Left renal cortex interstitium (tissue), 4 donors: Measurements from ENCODE around the gene CD7. TPM values are rescaled to one million over a fixed set of nuclear protein-coding genes. Genes with fewer than 3 reads are reported as not detected.

Experiments used
- DNase-seq, 4 donors: peaks; one replicate each; pipeline ENCODE4 v3.0.0-alpha.2; 2013; ENCODE audit warnings: low read depth in 4 of 4, low spot score in 2 of 4, missing footprints in 1 of 4
- polyA plus RNA-seq, 4 donors: library from polyadenylated mRNA; unstranded; fragments of 120-200 nt; gene quantifications; one replicate each; pipeline ENCODE4 v1.2.1, GENCODE V29; 2013; ENCODE audit not compliant: insufficient read length in 4 of 4

Gene CD7
- polyA plus RNA-seq, 4 donors, result 0.17 to 0.65 (median 0.37) TPM

GRCh38 chr17:82329683-82330321 is 12.4 kb upstream of the CD7 start:
- DNase-seq, result no peak

- DNase-seq, result no peak
Measured at GRCh38 chr17:82328994-82329507, 11.6 kb upstream of the CD7 start.

GRCh38 chr17:82328141-82328993 is 11.0 kb upstream of the CD7 start:
- no peak for DNase-seq

- no peak for DNase-seq
Measured at GRCh38 chr17:82327757-82328140, 10.3 kb upstream of the CD7 start.

- DNase-seq, result no peak
Measured at GRCh38 chr17:82327289-82327688, 9.9 kb upstream of the CD7 start.

- no peak for DNase-seq
Measured at GRCh38 chr17:82325286-82326180, 8.1 kb upstream of the CD7 start.

GRCh38 chr17:82324566-82325285 is 7.3 kb upstream of the CD7 start:
- DNase-seq, result no peak

- DNase-seq, result no peak
Measured at GRCh38 chr17:82323514-82324234, 6.3 kb upstream of the CD7 start.

- DNase-seq, result no peak
Measured at GRCh38 chr17:82322526-82323453, 5.4 kb upstream of the CD7 start.

GRCh38 chr17:82321947-82322466 is 4.6 kb upstream of the CD7 start:
- no peak for DNase-seq

- no peak for DNase-seq
Measured at GRCh38 chr17:82320956-82321927, 3.8 kb upstream of the CD7 start.

- no peak for DNase-seq
Measured at GRCh38 chr17:82320140-82320840, 2.9 kb upstream of the CD7 start.

GRCh38 chr17:82319619-82320062 is 2.2 kb upstream of the CD7 start:
- no peak for DNase-seq

- no peak for DNase-seq
Measured at GRCh38 chr17:82318772-82319606, 1.6 kb upstream of the CD7 start.

GRCh38 chr17:82318169-82318498 is 726 bp upstream of the CD7 start:
- DNase-seq, result no peak
